Measurements from ENCODE around the gene RGS6.

DNA sequence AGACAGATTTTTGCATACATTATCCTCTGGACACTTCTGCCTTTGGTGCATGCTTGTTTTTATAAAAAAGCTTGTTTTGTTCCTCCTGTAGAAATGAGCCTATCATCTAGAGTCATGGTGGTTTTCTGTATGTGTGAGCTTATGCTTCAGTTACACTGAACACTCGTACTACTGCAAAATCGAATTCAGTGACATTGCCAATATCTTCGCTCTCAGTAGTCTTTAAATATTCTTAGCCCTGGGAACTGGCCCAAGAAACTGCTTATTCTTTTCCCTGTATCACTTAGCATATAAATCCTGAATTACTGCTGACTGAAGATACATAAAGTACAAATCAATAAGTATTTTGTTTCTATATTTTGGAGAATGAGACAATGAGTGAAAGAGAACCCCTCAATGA is 70.5 kb downstream of the RGS6 start:
- TF ChIP-seq, protein P1, sequence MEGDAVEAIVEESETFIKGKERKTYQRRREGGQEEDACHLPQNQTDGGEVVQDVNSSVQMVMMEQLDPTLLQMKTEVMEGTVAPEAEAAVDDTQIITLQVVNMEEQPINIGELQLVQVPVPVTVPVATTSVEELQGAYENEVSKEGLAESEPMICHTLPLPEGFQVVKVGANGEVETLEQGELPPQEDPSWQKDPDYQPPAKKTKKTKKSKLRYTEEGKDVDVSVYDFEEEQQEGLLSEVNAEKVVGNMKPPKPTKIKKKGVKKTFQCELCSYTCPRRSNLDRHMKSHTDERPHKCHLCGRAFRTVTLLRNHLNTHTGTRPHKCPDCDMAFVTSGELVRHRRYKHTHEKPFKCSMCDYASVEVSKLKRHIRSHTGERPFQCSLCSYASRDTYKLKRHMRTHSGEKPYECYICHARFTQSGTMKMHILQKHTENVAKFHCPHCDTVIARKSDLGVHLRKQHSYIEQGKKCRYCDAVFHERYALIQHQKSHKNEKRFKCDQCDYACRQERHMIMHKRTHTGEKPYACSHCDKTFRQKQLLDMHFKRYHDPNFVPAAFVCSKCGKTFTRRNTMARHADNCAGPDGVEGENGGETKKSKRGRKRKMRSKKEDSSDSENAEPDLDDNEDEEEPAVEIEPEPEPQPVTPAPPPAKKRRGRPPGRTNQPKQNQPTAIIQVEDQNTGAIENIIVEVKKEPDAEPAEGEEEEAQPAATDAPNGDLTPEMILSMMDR (conservative IDR thresholded peaks at IDR 0.05) = no peak
- no peak for TF ChIP-seq ZFX (IDR thresholded peaks at IDR 0.05)
